GM19438 (cell line): ENCODE results near the gene CAMP.
"Not testable (repeated sequence)": the region's sequence is repeated elsewhere in the genome, so short reads cannot be mapped to it uniquely, and the experiment has no call there.

Source experiments
- ATAC-seq: cut with Tn5 transposase; IDR thresholded peaks from one replicate; pipeline ENCODE4 v1.9.1; 2021; ENCODE audit warnings: low read depth; ENCODE audit not compliant: unreplicated experiment

CAMP gene, protein sequence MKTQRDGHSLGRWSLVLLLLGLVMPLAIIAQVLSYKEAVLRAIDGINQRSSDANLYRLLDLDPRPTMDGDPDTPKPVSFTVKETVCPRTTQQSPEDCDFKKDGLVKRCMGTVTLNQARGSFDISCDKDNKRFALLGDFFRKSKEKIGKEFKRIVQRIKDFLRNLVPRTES

DNA sequence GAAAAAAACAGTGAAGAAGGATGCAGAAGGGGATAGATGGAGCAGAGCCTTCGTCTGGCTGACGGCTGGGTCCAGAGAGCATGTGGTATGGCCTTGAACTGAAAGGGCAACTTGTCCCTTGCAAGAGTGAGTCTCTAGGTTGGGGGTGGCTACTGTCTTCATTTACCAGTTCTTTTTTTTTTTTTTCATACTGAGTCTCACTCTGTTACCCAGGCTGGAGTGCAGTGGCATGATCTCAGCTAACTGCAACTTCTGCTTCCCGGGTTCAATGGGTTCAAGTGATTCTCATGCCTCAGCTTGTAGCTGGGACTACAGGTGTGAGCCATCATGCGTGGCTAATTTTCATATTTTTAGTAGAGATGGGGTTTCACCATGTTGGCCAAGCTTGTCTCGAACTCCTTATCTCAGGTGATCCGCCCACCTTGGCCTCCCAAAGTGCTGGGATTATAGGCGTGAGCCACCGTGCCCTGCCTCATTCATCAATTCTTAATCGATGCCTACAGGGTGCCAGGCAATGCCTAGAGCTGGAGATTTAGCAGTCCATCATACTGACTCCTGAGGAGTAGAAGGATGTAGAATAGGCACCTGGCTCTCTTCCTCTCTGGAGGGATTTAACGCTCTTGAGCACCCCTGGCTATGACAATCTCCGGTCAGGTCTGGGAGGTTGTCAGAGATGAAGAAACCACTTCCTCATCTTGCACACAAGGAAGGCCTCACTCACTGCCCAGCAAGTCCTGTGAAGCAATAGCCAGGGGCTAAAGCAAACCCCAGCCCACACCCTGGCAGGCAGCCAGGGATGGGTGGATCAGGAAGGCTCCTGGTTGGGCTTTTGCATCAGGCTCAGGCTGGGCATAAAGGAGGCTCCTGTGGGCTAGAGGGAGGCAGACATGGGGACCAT, at the start of gene CAMP:
Gene CAMP (plus strand): TSS at position 880 of the 898 bp plus-strand sequence. CDS start 17 bp downstream, at position 897.
- ATAC-seq: no peak

DNA sequence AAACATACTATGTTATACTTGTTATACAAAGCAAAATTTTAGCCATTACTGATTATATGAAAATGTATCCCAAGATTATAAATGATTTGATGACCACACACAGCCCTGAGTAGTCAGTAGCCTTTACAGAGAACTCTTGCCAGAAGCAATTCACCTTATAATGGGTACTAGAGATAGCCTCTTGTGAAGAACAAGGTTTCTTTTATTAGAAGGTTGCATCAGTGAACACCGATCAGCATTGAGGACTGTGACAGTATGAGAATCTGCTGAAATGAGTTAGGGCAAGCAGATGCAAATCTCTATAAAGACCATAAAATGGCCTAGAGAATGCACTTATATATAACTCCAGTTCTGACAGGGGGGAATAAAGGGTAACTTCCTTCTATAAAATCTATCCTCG, 45.2 kb upstream of the CAMP start:
- ATAC-seq: no peak

GRCh38 chr3:48180021-48180420, 43.3 kb upstream of the CAMP start:
- ATAC-seq: no peak

DNA sequence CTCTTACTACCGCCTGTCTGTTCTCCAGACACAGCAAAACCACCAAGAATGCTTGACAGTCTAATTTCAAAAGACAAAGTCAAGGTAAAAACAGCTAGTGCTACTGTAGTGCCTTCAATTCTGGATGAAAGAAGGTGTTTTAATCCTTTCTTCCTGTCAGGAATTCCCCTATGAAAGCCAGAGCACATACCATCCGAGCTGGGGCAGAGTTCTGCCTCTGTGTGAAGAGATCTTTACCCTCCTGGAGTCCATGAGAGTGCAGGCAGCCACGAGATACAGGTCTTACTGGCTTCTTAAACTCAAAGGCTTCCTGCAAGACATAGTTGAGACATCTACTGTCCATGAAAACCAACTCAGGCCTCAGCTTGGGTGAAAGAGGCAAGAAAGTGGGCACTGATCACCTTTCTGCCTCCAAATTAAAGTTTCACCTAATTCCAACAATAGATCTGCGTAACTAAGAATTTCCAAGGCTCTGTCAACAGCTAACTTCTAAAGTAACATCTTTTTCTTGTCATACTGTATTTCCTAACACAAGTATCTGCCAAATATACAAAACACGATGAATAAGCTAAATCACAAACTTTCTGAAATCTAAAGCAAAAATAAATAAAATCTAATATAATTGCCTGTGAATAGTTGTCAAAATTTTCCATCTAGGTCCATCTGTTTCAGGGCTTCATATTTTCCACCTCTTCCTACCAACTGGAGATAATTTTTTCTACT, 42.6 kb upstream of the CAMP start:
- no peak for ATAC-seq

DNA sequence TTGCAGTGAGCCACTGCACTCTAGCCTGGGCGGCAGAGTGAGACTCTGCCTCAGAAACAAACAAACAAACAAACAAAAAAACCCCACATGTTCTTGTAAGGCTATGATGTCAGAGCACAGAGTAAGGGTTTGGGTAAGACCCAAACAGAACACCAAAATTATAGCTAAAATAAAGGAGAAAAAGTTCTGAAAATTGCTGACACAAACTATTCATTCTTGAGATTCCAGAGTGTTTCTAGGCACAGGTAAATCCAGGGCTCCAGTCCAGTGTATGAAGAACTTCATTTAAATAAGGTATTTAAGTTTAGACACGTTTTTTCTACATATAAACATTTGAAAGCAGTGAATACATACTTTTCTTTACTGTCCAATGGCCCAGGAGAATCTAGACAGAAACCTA, 39.0 kb upstream of the CAMP start:
- ATAC-seq: no peak

DNA sequence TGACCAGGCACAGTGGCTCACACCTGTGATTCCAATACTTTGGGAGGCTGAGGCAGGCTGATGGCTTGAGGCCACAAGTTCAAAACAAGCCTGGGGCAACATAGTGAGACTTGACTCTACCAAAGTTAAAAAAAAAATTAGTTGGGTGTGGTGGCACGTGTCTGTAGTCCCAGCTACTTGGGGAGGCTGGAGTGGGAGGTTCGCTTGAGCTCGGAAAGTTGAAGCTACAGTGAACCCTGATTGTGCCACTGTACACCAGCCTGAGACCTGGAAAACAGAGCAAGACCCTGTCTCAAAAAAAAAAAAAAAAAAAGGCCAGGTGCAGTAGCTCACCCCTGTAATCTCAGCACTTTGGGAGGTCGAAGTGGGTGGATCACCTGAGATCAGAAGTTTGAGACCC, 38.2 kb upstream of the CAMP start:
- ATAC-seq: no peak

DNA sequence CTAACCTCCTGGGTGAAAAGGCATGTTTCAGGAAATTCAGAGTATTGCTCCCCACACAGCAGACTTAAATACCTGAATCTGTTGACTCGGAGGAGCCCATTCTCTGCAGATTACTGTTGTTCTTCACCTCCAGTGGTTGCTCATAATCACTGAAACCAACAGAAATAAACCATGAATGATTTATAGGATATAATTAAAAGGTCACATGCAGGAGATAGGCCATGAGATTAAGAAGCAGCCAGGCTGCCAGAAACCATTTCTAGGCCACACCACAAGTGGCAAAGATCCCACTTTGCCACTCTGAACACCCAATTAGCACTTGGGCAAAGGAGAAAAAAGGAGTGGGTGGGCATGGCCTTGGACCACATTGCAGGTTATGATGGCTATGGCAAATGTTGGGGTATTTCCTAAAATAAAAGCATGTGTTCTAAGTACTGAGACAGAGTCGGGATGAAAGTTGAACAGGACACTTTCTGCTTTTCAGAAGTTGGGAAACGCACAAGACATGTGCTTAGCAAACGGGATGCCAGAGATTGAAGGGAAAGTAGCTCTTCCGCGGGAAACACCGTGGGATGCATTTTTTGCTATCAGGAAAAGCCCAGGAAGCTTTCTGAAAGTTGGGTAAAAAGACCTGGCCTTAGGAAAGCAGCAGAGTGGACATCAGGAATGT, 36.5 kb upstream of the CAMP start:
- ATAC-seq: no peak

GRCh38 chr3:48187301-48187578, 36.1 kb upstream of the CAMP start:
- no peak for ATAC-seq

- peak; percentile 22 for ATAC-seq
These were observed 35.6 kb upstream of the CAMP start for GRCh38 chr3:48187579-48188265.

- ATAC-seq: peak; percentile 91
These were observed 34.8 kb upstream of the CAMP start, which contains the start of gene CDC25A for GRCh38 chr3:48188266-48189201. CDC25A (minus strand) TSS chr3:48188417; CDS start chr3:48187947, 470 bp downstream.

GRCh38 chr3:48189321-48189720, 34.0 kb upstream of the CAMP start:
- ATAC-seq: no peak

DNA sequence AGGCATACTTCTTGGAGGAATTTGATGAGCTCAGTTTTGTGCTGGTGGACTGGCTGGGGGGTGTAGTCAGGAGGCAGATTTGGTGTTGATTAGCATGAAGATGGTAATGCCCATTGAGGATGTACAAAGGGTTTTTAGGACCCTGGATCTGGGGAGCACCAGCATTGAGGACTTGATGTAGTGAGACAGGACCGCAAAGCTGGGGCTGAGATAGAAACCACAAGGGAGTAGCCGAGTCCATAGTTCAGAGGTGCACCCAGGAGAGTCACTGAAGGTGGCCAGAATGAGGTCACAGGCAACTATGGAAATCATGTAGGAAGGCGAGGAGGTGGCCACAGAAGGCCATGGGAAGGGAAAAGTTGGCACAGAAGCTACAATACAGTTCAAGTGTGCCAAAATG, 32.4 kb upstream of the CAMP start:
- ATAC-seq: no peak

- no peak for ATAC-seq
These were observed 28.7 kb upstream of the CAMP start for GRCh38 chr3:48194446-48195071.

- no peak for ATAC-seq
These were observed 26.7 kb upstream of the CAMP start for GRCh38 chr3:48196611-48197010.

DNA sequence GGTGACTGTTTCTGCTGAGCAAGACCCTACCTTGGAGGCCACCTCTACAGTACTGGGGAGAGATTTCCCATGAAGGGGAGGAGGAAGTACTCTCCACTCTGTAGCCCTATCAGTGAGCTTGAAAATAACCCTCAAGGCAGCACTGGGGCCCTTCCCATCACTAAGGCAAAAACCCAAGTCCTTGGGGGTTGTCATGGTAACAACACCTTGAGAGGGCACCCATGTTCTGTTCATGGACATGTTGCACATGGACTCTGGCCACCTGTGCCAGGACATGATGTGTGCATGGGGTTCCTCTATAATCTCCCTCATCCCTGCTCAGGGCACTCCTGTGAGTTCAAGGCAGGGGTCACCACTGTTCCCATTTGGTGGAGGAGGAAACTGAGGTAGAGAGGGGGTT, 24.2 kb upstream of the CAMP start:
- no peak for ATAC-seq

DNA sequence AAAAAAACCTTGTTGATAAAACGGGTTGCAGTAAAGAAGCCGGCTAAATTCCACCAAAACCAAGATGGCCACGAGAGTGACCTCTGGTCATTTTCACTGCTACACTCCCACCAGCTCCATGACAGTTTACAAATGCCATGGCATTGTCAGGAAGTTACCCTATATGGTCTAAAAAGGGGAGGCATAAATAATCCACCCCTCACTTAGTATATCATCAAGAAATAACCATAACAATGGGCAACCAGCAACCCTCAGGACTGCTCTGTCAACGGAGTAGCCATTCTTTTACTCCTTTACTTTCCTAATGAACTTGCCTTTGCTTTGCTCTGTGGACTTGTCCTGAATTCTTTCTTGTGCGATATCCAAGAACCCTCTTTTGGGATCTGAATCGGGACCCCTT, 20.7 kb upstream of the CAMP start:
- no peak for ATAC-seq

DNA sequence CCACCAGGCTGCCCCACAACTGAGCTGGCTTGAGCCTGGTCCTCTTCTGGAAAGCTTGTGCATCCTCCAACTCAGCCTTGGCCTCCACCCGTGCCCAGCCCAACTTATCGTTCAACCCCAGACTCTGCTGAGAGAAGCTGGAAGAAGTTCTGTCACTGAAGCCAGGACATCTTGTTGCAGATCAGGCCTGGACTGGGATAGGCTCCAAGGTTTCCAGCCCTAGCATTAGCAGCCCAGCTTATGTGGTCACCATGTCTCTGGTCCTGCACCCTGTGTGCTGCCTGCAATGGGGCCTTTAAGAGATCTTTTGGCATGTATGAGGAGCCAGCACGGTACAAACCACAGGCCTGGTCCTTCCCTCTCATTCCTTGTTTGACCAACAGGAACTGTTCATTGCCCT, 15.2 kb upstream of the CAMP start:
- ATAC-seq: no peak

DNA sequence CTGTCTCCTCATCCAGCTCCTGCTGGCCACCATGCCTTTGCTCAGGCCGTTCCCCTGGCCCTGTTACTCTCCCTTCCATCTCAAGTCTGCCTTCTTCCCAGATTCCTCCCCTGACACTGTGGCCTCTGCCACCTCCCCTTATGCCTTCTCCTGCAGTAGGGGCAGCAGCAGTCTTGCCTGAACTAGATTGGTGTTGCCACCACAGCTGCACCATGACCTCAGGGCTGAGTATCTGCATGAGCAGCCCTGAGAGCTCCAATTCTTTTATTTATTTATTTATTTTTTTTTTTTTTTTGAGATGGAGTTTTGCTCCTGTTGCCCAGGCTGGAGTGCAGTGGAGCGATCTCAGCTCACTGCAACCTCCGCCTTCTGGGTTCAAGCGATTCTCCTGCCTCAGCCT, 13.8 kb upstream of the CAMP start:
- no peak for ATAC-seq

GRCh38 chr3:48210534-48210933, 12.8 kb upstream of the CAMP start:
- not testable (repeated sequence) for ATAC-seq
